ENCODE measurements around the gene ZNF415. TPM values are rescaled to one million over a fixed set of nuclear protein-coding genes. Genes with fewer than 3 reads are reported as not detected.

Gene ZNF415
- total RNA-seq, 1 experiment from 2014 or later: not detected

GRCh38 chr19:53157626-53158025 lies 24.9 kb upstream of the ZNF415 start (continued):
- TF ChIP-seq CTCF (IDR thresholded peaks at IDR 0.05 in 2 of 3, conservative IDR thresholded peaks at IDR 0.05 in 1 of 3; ENCODE audit: borderline replicate concordance in 1 of 3, insufficient read depth in 1 of 3, low read depth in 2 of 3, low read length in 2 of 3): no peak

- DNase-seq (ENCODE audit: low read depth, low spot score) (no peak), ATAC-seq (no peak)
- Histone ChIP-seq H3K9me2 (ENCODE audit: insufficient read depth) (no peaks in the 10 kb centered on the region), H3K27me3 (ENCODE audit: insufficient read depth, low read length) (no peaks in the 10 kb centered on the region), H3K4me1 (ENCODE audit: control insufficient read depth in 1 of 2, insufficient read depth in 2 of 2, low read length in 2 of 2) (no peaks in the 10 kb centered on the region), H3K79me2 (ENCODE audit: insufficient read depth, low read length) (no peaks in the 10 kb centered on the region), H3K27ac (ENCODE audit: low read depth, low read length) (no peak overlapping the region), H4K20me1 (ENCODE audit: insufficient read depth) (no peaks in the 10 kb centered on the region), H2AFZ (ENCODE audit: low read depth, low read length, poor library complexity, severe bottlenecking) (no peak overlapping the region), H3K9me3 (ENCODE audit: control insufficient read depth in 1 of 2, insufficient read depth in 1 of 2, low read depth in 1 of 2, low read length in 2 of 2) (no peaks in the 10 kb centered on the region; a peak in 1 of 4 replicates), H3K4me3 (replicated peaks in 1 of 2; ENCODE audit: low read depth in 1 of 2, low read length in 2 of 2) (no peak overlapping the region), H3K36me3 (ENCODE audit: control insufficient read depth in 1 of 2, insufficient read depth in 2 of 2, low read length in 2 of 2) (no peaks in the 10 kb centered on the region), H3K4me2 (ENCODE audit: low read length) (no peak overlapping the region), H3K9ac (ENCODE audit: low read length) (no peak overlapping the region)
- ChIA-PET POLR2A (no interaction called here), RAD21 (ENCODE audit: low non-redundant PET in 1 of 2, low total read pairs in 2 of 2, uncharacterized antibody in 2 of 2, unreplicated experiment in 2 of 2) (no interaction called here), CTCF (no interaction called here)
- no TSS peak for BruUV-seq (replicated peaks)
- intact Hi-C loops (cut with micrococcal nuclease): no loop called here
- TF ChIP-seq MAX (IDR thresholded peaks at IDR 0.05): no peak
- TF ChIP-seq RAD21 (IDR thresholded peaks at IDR 0.05; ENCODE audit: low read depth): no peak
- no peak for TF ChIP-seq REST (IDR thresholded peaks at IDR 0.05; ENCODE audit: low read depth)
- no peak for TF ChIP-seq CBX3 (IDR thresholded peaks at IDR 0.05; ENCODE audit: low read depth)
- no peak for TF ChIP-seq POLR2A (IDR thresholded peaks at IDR 0.05; ENCODE audit: borderline replicate concordance, extremely low read depth, insufficient read depth, insufficient read length)
- TF ChIP-seq ZNF274 (IDR thresholded peaks at IDR 0.05; ENCODE audit: low read depth, low read length): no peak
- TF ChIP-seq EZH2phosphoT487 (IDR thresholded peaks at IDR 0.05; ENCODE audit: borderline replicate concordance): no peak
- TF ChIP-seq ZFX (IDR thresholded peaks at IDR 0.05): no peak
- no peak for TF ChIP-seq EZH2 (IDR thresholded peaks at IDR 0.05)
- TF ChIP-seq SRF (IDR thresholded peaks at IDR 0.05; ENCODE audit: low read depth): no peak
- TF ChIP-seq CTCF (IDR thresholded peaks at IDR 0.05 in 2 of 3, conservative IDR thresholded peaks at IDR 0.05 in 1 of 3; ENCODE audit: borderline replicate concordance in 1 of 3, insufficient read depth in 1 of 3, low read depth in 2 of 3, low read length in 2 of 3): no peak
- no peak for TF ChIP-seq SP1 (IDR thresholded peaks at IDR 0.05; ENCODE audit: low read depth)
- no peak for TF ChIP-seq ATF3 (IDR thresholded peaks at IDR 0.05)
- TF ChIP-seq CEBPB (IDR thresholded peaks at IDR 0.05; ENCODE audit: low read depth): no peak
- no peak for TF ChIP-seq YY1 (IDR thresholded peaks at IDR 0.05; ENCODE audit: extremely low read depth, insufficient replicate concordance, low read depth, low read length)
- no peak for TF ChIP-seq TCF7L2 (IDR thresholded peaks at IDR 0.05; ENCODE audit: borderline replicate concordance, extremely low read depth, insufficient read depth, insufficient read length)
- no peak for TF ChIP-seq JUND (IDR thresholded peaks at IDR 0.05)
These were observed 24.1 kb upstream of the ZNF415 start for GRCh38 chr19:53156850-53157249.

All from HCT116 (cell line).